SK-N-SH treated with all-trans-retinoic acid at 6 μM for 48 hours (cell line): ENCODE measurements around the gene STK4.

Experiments used
- ATAC-seq: fragments of 200-7000 bp; cut with Tn5 transposase; 3 replicates; pipeline ENCODE4 v1.9.1; 2020; ENCODE audit warnings: mild to moderate bottlenecking, moderate library complexity
- ARNTL ChIP-seq: fragments of 450-650 bp; formaldehyde crosslinking; IDR thresholded peaks from 2 replicates; pipeline ENCODE4 v1.5.0; 2020; ENCODE audit warnings: low read depth, mild to moderate bottlenecking, moderate library complexity, borderline replicate concordance
- BACH2 ChIP-seq: fragments of 250-450 bp; sonication (Bioruptor Pico); IDR thresholded peaks from 2 replicates; pipeline ENCODE4 v1.9.0; 2021; ENCODE audit warnings: mild to moderate bottlenecking, borderline replicate concordance
- CREB5 ChIP-seq: fragments of 250-450 bp; sonication (Bioruptor Pico); IDR thresholded peaks from 2 replicates; pipeline ENCODE4 v1.5.1; 2020; ENCODE audit warnings: low read depth, mild to moderate bottlenecking, moderate library complexity
- CSDC2 ChIP-seq: fragments of 250-450 bp; sonication (Bioruptor Pico); IDR thresholded peaks from 2 replicates; pipeline ENCODE4 v1.5.0; 2020; ENCODE audit warnings: mild to moderate bottlenecking, moderate library complexity
- CSRNP3 ChIP-seq: fragments of 250-450 bp; sonication (Bioruptor Pico); IDR thresholded peaks from 2 replicates; pipeline ENCODE4 v1.5.1; 2021; ENCODE audit warnings: mild to moderate bottlenecking, moderate library complexity
- ESRRG ChIP-seq: fragments of 250-450 bp; sonication (Bioruptor Pico); IDR thresholded peaks from 2 replicates; pipeline ENCODE4 v1.6.1; 2021; ENCODE audit warnings: mild to moderate bottlenecking
- GLIS3 ChIP-seq: fragments of 250-450 bp; sonication (Bioruptor Pico); IDR thresholded peaks from 2 replicates; pipeline ENCODE4 v1.5.0; 2020; ENCODE audit warnings: mild to moderate bottlenecking, moderate library complexity
- ISL1 ChIP-seq: fragments of 250-450 bp; sonication (Bioruptor Pico); IDR thresholded peaks from 2 replicates; pipeline ENCODE4 v2.1.2; 2022; ENCODE audit warnings: mild to moderate bottlenecking, moderate library complexity
- OSR1 ChIP-seq: fragments of 250-450 bp; sonication (Bioruptor Pico); IDR thresholded peaks from 2 replicates; pipeline ENCODE4 v1.8.0; 2022; ENCODE audit warnings: moderate library complexity, mild to moderate bottlenecking, inconsistent platforms
- PATZ1 ChIP-seq: fragments of 250-450 bp; sonication (Bioruptor Pico); IDR thresholded peaks from 2 replicates; pipeline ENCODE4 v1.8.0; 2020; ENCODE audit warnings: mild to moderate bottlenecking, moderate library complexity, borderline replicate concordance
- POU6F1 ChIP-seq: fragments of 250-450 bp; sonication (Bioruptor Pico); IDR thresholded peaks from 2 replicates; pipeline ENCODE4 v1.8.0; 2021; ENCODE audit warnings: low read depth, mild to moderate bottlenecking, moderate library complexity, borderline replicate concordance
- PPARA ChIP-seq: fragments of 250-450 bp; sonication (Bioruptor Pico); IDR thresholded peaks from 2 replicates; pipeline ENCODE4 v1.5.0; 2020; ENCODE audit warnings: mild to moderate bottlenecking, borderline replicate concordance
- RARB ChIP-seq: fragments of 250-450 bp; sonication (Bioruptor Pico); IDR thresholded peaks from 2 replicates; pipeline ENCODE4 v1.8.0; 2021; ENCODE audit warnings: mild to moderate bottlenecking, moderate library complexity
- SNAI2 ChIP-seq: fragments of 250-450 bp; sonication (Bioruptor Pico); IDR thresholded peaks from 2 replicates; pipeline ENCODE4 v1.5.0; 2020; ENCODE audit warnings: mild to moderate bottlenecking, moderate library complexity
- TCF4 ChIP-seq: fragments of 250-450 bp; sonication (Bioruptor Pico); IDR thresholded peaks from 2 replicates; pipeline ENCODE4 v1.8.0; 2021; ENCODE audit warnings: mild to moderate bottlenecking, moderate library complexity, borderline replicate concordance
- TOX ChIP-seq: fragments of 250-450 bp; sonication (Bioruptor Pico); IDR thresholded peaks from 2 replicates; pipeline ENCODE4 v1.8.0; 2021; ENCODE audit warnings: mild to moderate bottlenecking, moderate library complexity, borderline replicate concordance
- TSHZ2 ChIP-seq: fragments of 250-450 bp; sonication (Bioruptor Pico); IDR thresholded peaks from 2 replicates; pipeline ENCODE4 v1.5.0; 2020; ENCODE audit warnings: mild to moderate bottlenecking, moderate library complexity
- ZC3H10 ChIP-seq: fragments of 250-450 bp; sonication (Bioruptor Pico); IDR thresholded peaks from 2 replicates; pipeline ENCODE4 v1.5.1; 2021; ENCODE audit warnings: mild to moderate bottlenecking, moderate library complexity
- ZFP3 ChIP-seq: fragments of 250-450 bp; sonication (Bioruptor Pico); IDR thresholded peaks from 2 replicates; pipeline ENCODE4 v1.5.0; 2020; ENCODE audit warnings: mild to moderate bottlenecking, moderate library complexity
- ZFP30 ChIP-seq: fragments of 450-650 bp; formaldehyde crosslinking; IDR thresholded peaks from 2 replicates; pipeline ENCODE4 v1.5.0; 2022; ENCODE audit warnings: mild to moderate bottlenecking, moderate library complexity
- ZNF565 ChIP-seq: fragments of 450-650 bp; formaldehyde crosslinking; conservative IDR thresholded peaks from 2 replicates; pipeline ENCODE4 v1.5.0; 2020; ENCODE audit warnings: low read depth, mild to moderate bottlenecking, moderate library complexity
- ZNF70 ChIP-seq: fragments of 450-650 bp; formaldehyde crosslinking; IDR thresholded peaks from 2 replicates; pipeline ENCODE4 v1.5.0; 2020; ENCODE audit warnings: mild to moderate bottlenecking, moderate library complexity
- ZNF8 ChIP-seq: fragments of 450-650 bp; formaldehyde crosslinking; IDR thresholded peaks from 2 replicates; pipeline ENCODE4 v1.5.0; 2020; ENCODE audit warnings: mild to moderate bottlenecking, moderate library complexity

STK4 gene

GRCh38 chr20:44954211-44954610 lies 12.1 kb upstream of the STK4 start:
- ATAC-seq: no peak
- TF ChIP-seq ZNF8 (no peak), ZC3H10 (CRISPR knock-in tag) (no peak), CREB5 (no peak), ZNF70 (CRISPR knock-in tag) (no peak), ARNTL (CRISPR knock-in tag) (no peak), TCF4 (no peak)
- TF ChIP-seq, all 23 proteins: peak for 0

GRCh38 chr20:44955270-44955669 lies 11.0 kb upstream of the STK4 start:
- TF ChIP-seq ISL1 (CRISPR knock-in tag) (no peak), ZNF70 (CRISPR knock-in tag) (no peak), BACH2 (no peak), RARB (CRISPR knock-in tag) (no peak), ZFP30 (CRISPR knock-in tag) (no peak), ZC3H10 (CRISPR knock-in tag) (no peak), ZNF565 (CRISPR knock-in tag) (no peak), TCF4 (no peak), CSRNP3 (CRISPR knock-in tag) (no peak), POU6F1 (CRISPR knock-in tag) (no peak), GLIS3 (CRISPR knock-in tag) (no peak), SNAI2 (CRISPR knock-in tag) (no peak), ZFP3 (CRISPR knock-in tag) (no peak), ESRRG (CRISPR knock-in tag) (no peak), PPARA (no peak), CREB5 (no peak), ZNF8 (no peak), TSHZ2 (CRISPR knock-in tag) (no peak), TOX (no peak)
- no peak for ATAC-seq

- TF ChIP-seq ZNF70 (CRISPR knock-in tag) (no peak), CSDC2 (CRISPR knock-in tag) (no peak), ESRRG (CRISPR knock-in tag) (no peak), CREB5 (no peak), PPARA (no peak), ISL1 (CRISPR knock-in tag) (no peak), OSR1 (no peak), TCF4 (no peak), PATZ1 (no peak), RARB (CRISPR knock-in tag) (no peak)
- ATAC-seq: no peak
Observed at GRCh38 chr20:44956410-44956809, 9.9 kb upstream of the STK4 start.
